GM23248 (cell line): ENCODE data around the gene ENOX1.

ENCODE experiments used
- EZH2 ChIP-seq: fragments of 200-600 bp; sonication (generic); IDR thresholded peaks from 2 replicates; pipeline ENCODE4 v1.6.1; 2018; ENCODE audit warnings: antibody characterized with exemption, mild to moderate bottlenecking; ENCODE audit not compliant: insufficient read depth, poor library complexity, severe bottlenecking
- EZH2phosphoT487 ChIP-seq: fragments of 200-600 bp; sonication (generic); IDR thresholded peaks from 2 replicates; pipeline ENCODE4 v1.6.1; 2018; ENCODE audit warnings: antibody characterized with exemption, moderate library complexity, mild to moderate bottlenecking, low read depth; ENCODE audit not compliant: insufficient read depth

DNA sequence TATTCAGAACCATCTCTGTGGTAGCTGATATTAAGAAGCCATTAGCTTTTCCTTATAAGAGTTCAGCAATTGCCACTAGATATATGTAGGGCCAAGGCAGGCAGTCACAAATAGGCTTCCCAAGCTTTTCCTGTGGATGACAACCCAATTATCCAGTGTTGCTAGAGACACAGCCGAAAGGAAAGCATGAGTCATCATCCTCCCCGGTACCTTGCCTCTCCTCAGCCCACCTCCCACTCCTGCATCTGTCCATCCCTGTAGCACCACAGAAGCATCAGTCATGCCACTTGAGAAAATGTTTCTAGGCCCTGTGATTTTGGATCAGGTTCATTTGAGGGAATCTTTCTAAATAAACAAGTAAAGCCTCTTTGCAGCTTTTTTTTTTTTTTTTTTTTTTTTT lies 559.1 kb downstream of the ENOX1 start:
- TF ChIP-seq EZH2 (no peak), EZH2phosphoT487 (no peak)
